IMR-90 (cell line): ENCODE measurements around the gene MYO1D. TPM values are rescaled to one million over a fixed set of nuclear protein-coding genes. Genes with fewer than 3 reads are reported as not detected.

Source experiments
- ATAC-seq: fragments of 200-7000 bp; cut with Tn5 transposase; 2 replicates; pipeline ENCODE4 v1.9.1; 2020; ENCODE audit warnings: low read depth, mild to moderate bottlenecking, moderate library complexity
- BruUV-seq: library from RNA; stranded (reverse); fragments of 400-500 nt; replicated peaks from 2 replicates; lab custom pipeline; 2021; lab: Mats Ljungman, UMichigan
- CTCF ChIA-PET: fragments of 300-600 bp; formaldehyde crosslinking; extraction: SDS; loops from one replicate; lab custom pipeline; 2021; ENCODE audit warnings: antibody characterized with exemption; lab: Yijun Ruan, JAX
- POLR2A ChIA-PET: fragments of 300-600 bp; sonication (Branson Sonifier 250); formaldehyde crosslinking; loops from one replicate; lab custom pipeline; 2022; ENCODE audit warnings: antibody characterized with exemption; ENCODE audit not compliant: unreplicated experiment; lab: Charles Lee
- DNase-seq: peaks from one replicate; pipeline ENCODE4 v3.0.0; 2013
- H2AFZ ChIP-seq: replicated peaks from 2 replicates; pipeline ENCODE3; 2013; ENCODE audit warnings: low read length, mild to moderate bottlenecking; ENCODE audit not compliant: poor library complexity
- H2AK5ac ChIP-seq: 2 replicates; pipeline ENCODE4 v1.6.1; 2013; ENCODE audit warnings: low read depth, low read length, inconsistent platforms
- H2AK9ac ChIP-seq: replicated peaks from 2 replicates; pipeline ENCODE3; 2013; ENCODE audit warnings: mild to moderate bottlenecking, low read depth, low read length, moderate library complexity; ENCODE audit not compliant: poor library complexity
- H2BK120ac ChIP-seq: 2 replicates; pipeline ENCODE4 v1.6.1; 2013; ENCODE audit warnings: low read depth, low read length, inconsistent platforms
- H2BK15ac ChIP-seq: 3 replicates; pipeline ENCODE4 v1.6.1; 2013; ENCODE audit warnings: low read depth, low read length, inconsistent platforms
- H2BK20ac ChIP-seq: 2 replicates; pipeline ENCODE4 v1.6.1; 2013; ENCODE audit warnings: low read depth, mild to moderate bottlenecking, inconsistent platforms, low read length, moderate library complexity
- H2BK5ac ChIP-seq: 2 replicates; pipeline ENCODE4 v1.6.1; 2013; ENCODE audit warnings: mild to moderate bottlenecking, low read depth, low read length, inconsistent platforms; ENCODE audit not compliant: poor library complexity, severe bottlenecking
- H3K14ac ChIP-seq: replicated peaks from 2 replicates; pipeline ENCODE4 v1.6.1; 2013; ENCODE audit warnings: low read depth, low read length, inconsistent platforms
- H3K18ac ChIP-seq: 2 replicates; pipeline ENCODE4 v1.6.1; 2013; ENCODE audit warnings: low read depth, low read length, control low read depth
- H3K23ac ChIP-seq: 2 replicates; pipeline ENCODE4 v1.6.1; 2013; ENCODE audit warnings: low read depth, low read length, inconsistent platforms
- H3K27ac ChIP-seq: 2 replicates; pipeline ENCODE4 v1.5.1; 2013; ENCODE audit warnings: mild to moderate bottlenecking, control low read depth, low read length; ENCODE audit not compliant: insufficient read depth
- H3K27me3 ChIP-seq: 2 replicates; pipeline ENCODE4 v1.6.1; 2013; ENCODE audit warnings: low read length; ENCODE audit not compliant: control insufficient read depth, insufficient read depth
- H3K36me3 ChIP-seq: 2 replicates; pipeline ENCODE4 v1.6.1; 2013; ENCODE audit warnings: low read length, mixed read lengths; ENCODE audit not compliant: control insufficient read depth, insufficient read depth
- H3K4ac ChIP-seq: 2 replicates; pipeline ENCODE4 v1.6.1; 2013; ENCODE audit warnings: low read depth, low read length, inconsistent platforms
- H3K4me1 ChIP-seq: 2 replicates; pipeline ENCODE4 v1.6.1; 2013; ENCODE audit warnings: low read length, mixed read lengths; ENCODE audit not compliant: control insufficient read depth, insufficient read depth
- H3K4me2 ChIP-seq: 2 replicates; pipeline ENCODE4 v1.6.1; 2013; ENCODE audit warnings: low read depth, mild to moderate bottlenecking, control low read depth, low read length, moderate library complexity
- H3K4me3 ChIP-seq: 2 replicates; pipeline ENCODE4 v1.5.1; 2013; ENCODE audit warnings: low read depth, mild to moderate bottlenecking, control low read depth, low read length, moderate library complexity; ENCODE audit not compliant: insufficient read depth
- H3K56ac ChIP-seq: 2 replicates; pipeline ENCODE4 v1.6.1; 2013; ENCODE audit warnings: low read length, inconsistent platforms; ENCODE audit not compliant: insufficient read depth; ENCODE audit errors: extremely low read depth
- H3K79me1 ChIP-seq, 2 experiments: 2 replicates each; pipeline ENCODE4 v1.6.1; 2013; ENCODE audit warnings: low read length in 2 of 2, inconsistent platforms in 1 of 2, low read depth in 1 of 2
- H3K9ac ChIP-seq: 2 replicates; pipeline ENCODE4 v1.6.1; 2013; ENCODE audit warnings: low read depth, low read length, control low read depth
- H3K9me1 ChIP-seq: 2 replicates; pipeline ENCODE4 v1.6.1; 2013; ENCODE audit warnings: low read length, inconsistent platforms; ENCODE audit not compliant: insufficient read depth
- H3K9me3 ChIP-seq: 2 replicates; pipeline ENCODE4 v1.6.1; 2013; ENCODE audit warnings: low read length; ENCODE audit not compliant: control insufficient read depth, insufficient read depth
- H4K20me1 ChIP-seq: 2 replicates; pipeline ENCODE4 v1.6.1; 2013; ENCODE audit warnings: low read length, inconsistent platforms; ENCODE audit not compliant: insufficient read depth
- H4K5ac ChIP-seq: 2 replicates; pipeline ENCODE4 v1.6.1; 2013; ENCODE audit warnings: mild to moderate bottlenecking, low read depth, low read length, control low read depth
- H4K8ac ChIP-seq, 2 experiments: 2 replicates each; pipeline ENCODE4 v1.6.1; 2013; ENCODE audit warnings: low read depth in 2 of 2, low read length in 2 of 2, control low read depth in 1 of 2, inconsistent platforms in 1 of 2
- H4K91ac ChIP-seq: 2 replicates; pipeline ENCODE4 v1.6.1; 2013; ENCODE audit warnings: low read depth, low read length, inconsistent platforms; ENCODE audit not compliant: insufficient read depth
- WGBS, 2 experiments: methylation state at CpG; one replicate each; pipeline versions ENCODE4 v1.1.5 to v1.1.7; 2013; ENCODE audit warnings: missing lambda C conversion rate in 2 of 2; ENCODE audit not compliant: insufficient read length in 1 of 2; ENCODE audit errors: extremely low coverage in 2 of 2; 5-methylcytosine and 5-hydroxymethylcytosine counted together
- dilution Hi-C: fragments of 300-500 bp; cut with HindIII; formaldehyde crosslinking; loops from one replicate; pipeline ENCODE4 v1.14.3; 2018; ENCODE audit warnings: low sequenced_read_pairs; ENCODE audit not compliant: unreplicated experiment
- in situ Hi-C: fragments of 300-500 bp; cut with MboI; formaldehyde crosslinking; loops from 3 replicates; pipeline ENCODE4 v1.14.3; 2019; ENCODE audit warnings: low sequenced_read_pairs, inconsistent platforms, mixed read lengths
- intact Hi-C: fragments of 100-400 bp; cut with micrococcal nuclease; formaldehyde crosslinking; loops from 2 replicates; pipeline ENCODE4 v1.10.0; 2022
- polyA plus RNA-seq, 3 experiments: library from polyadenylated mRNA; depleted of rRNA; stranded (reverse); fragments of >200 nt; gene quantifications; 2 replicates each; pipeline ENCODE4 v1.2.3, GENCODE V29; 2012; ENCODE audit warnings: low replicate concordance in 1 of 3
- total RNA-seq: library from RNA; depleted of rRNA; stranded (reverse); fragments of >200 nt; gene quantifications from 2 replicates; pipeline ENCODE4 v1.2.3, GENCODE V29; 2012
- TF ChIP-seq, protein P1 (sequence below): conservative IDR thresholded peaks from 2 replicates; pipeline ENCODE4 v1.5.1; 2012; ENCODE audit warnings: mild to moderate bottlenecking, low read depth, low read length, improper control_type of control experiment

MYO1D gene
- total and polyA plus RNA-seq, 2 of the 4 experiments (the other 2 are of a cell fraction): 0.63 to 0.90 TPM

DNA sequence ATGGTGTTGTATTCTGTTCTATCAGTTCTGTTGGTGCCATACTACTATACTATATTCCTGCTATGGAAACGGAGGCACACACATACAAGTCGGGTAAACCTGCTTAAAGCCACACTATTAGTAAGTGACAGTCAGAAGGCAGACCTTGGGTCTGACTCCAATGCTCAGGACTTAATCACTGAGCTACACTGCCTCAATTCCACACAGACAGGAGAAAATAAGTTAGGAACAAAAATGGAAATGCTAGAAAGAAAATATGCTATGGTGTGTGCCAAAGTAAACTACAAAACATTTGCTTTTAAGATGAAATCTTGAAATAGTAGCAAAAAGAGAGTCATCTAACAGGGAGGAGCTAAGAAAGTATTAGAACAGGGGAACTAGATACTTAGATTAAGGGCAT lies 48.1 kb downstream of the MYO1D start:
- Histone ChIP-seq H3K14ac (no peak overlapping the region), H3K9ac (no peak overlapping the region), H3K27ac (no peak overlapping the region), H3K9me1 (no peaks in the 10 kb centered on the region), H2BK120ac (no peak overlapping the region), H3K4ac (no peak overlapping the region), H3K18ac (no peak overlapping the region), H2AFZ (no peak overlapping the region), H3K23ac (no peak overlapping the region), H2AK9ac (no peak overlapping the region), H4K5ac (no peak overlapping the region), H2BK20ac (no peak overlapping the region), H2BK5ac (no peak overlapping the region), H3K4me3 (no peak overlapping the region), H4K8ac (no peak overlapping the region), H3K56ac (no peak overlapping the region), H3K36me3 (no peaks in the 10 kb centered on the region), H2BK15ac (no peak overlapping the region), H3K79me1 (no peaks in the 10 kb centered on the region), H4K20me1 (no peaks in the 10 kb centered on the region), H3K4me1 (no peaks in the 10 kb centered on the region), H4K91ac (no peak overlapping the region), H2AK5ac (no peak overlapping the region), H3K27me3 (0 out of 2 replicates have a peak, but pooled peaks cover 1% of the 10 kb centered on the region), H3K4me2 (no peak overlapping the region), H3K9me3 (no peaks in the 10 kb centered on the region)
- TF ChIP-seq, protein P1, sequence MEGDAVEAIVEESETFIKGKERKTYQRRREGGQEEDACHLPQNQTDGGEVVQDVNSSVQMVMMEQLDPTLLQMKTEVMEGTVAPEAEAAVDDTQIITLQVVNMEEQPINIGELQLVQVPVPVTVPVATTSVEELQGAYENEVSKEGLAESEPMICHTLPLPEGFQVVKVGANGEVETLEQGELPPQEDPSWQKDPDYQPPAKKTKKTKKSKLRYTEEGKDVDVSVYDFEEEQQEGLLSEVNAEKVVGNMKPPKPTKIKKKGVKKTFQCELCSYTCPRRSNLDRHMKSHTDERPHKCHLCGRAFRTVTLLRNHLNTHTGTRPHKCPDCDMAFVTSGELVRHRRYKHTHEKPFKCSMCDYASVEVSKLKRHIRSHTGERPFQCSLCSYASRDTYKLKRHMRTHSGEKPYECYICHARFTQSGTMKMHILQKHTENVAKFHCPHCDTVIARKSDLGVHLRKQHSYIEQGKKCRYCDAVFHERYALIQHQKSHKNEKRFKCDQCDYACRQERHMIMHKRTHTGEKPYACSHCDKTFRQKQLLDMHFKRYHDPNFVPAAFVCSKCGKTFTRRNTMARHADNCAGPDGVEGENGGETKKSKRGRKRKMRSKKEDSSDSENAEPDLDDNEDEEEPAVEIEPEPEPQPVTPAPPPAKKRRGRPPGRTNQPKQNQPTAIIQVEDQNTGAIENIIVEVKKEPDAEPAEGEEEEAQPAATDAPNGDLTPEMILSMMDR: no peak
- DNase-seq: no peak
- dilution Hi-C loops (no loop called here), intact Hi-C loops (no loop called here), in situ Hi-C loops (no loop called here)
- ATAC-seq: no peak
- no CpG with 5 or more reads among the region's 2 CpGs for WGBS, 2 experiments
- POLR2A ChIA-PET: no interaction called here
- CTCF ChIA-PET: no interaction called here
- BruUV-seq: no TSS peak
